GM21381 (cell line): Measurements from ENCODE around the gene BBS2.

Experiments used
- ATAC-seq: cut with Tn5 transposase; IDR thresholded peaks from one replicate; pipeline ENCODE4 v1.9.1; 2021; ENCODE audit warnings: mild to moderate bottlenecking, moderate library complexity; ENCODE audit not compliant: unreplicated experiment

Gene BBS2, protein sequence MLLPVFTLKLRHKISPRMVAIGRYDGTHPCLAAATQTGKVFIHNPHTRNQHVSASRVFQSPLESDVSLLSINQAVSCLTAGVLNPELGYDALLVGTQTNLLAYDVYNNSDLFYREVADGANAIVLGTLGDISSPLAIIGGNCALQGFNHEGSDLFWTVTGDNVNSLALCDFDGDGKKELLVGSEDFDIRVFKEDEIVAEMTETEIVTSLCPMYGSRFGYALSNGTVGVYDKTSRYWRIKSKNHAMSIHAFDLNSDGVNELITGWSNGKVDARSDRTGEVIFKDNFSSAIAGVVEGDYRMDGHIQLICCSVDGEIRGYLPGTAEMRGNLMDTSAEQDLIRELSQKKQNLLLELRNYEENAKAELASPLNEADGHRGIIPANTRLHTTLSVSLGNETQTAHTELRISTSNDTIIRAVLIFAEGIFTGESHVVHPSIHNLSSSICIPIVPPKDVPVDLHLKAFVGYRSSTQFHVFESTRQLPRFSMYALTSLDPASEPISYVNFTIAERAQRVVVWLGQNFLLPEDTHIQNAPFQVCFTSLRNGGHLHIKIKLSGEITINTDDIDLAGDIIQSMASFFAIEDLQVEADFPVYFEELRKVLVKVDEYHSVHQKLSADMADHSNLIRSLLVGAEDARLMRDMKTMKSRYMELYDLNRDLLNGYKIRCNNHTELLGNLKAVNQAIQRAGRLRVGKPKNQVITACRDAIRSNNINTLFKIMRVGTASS

DNA sequence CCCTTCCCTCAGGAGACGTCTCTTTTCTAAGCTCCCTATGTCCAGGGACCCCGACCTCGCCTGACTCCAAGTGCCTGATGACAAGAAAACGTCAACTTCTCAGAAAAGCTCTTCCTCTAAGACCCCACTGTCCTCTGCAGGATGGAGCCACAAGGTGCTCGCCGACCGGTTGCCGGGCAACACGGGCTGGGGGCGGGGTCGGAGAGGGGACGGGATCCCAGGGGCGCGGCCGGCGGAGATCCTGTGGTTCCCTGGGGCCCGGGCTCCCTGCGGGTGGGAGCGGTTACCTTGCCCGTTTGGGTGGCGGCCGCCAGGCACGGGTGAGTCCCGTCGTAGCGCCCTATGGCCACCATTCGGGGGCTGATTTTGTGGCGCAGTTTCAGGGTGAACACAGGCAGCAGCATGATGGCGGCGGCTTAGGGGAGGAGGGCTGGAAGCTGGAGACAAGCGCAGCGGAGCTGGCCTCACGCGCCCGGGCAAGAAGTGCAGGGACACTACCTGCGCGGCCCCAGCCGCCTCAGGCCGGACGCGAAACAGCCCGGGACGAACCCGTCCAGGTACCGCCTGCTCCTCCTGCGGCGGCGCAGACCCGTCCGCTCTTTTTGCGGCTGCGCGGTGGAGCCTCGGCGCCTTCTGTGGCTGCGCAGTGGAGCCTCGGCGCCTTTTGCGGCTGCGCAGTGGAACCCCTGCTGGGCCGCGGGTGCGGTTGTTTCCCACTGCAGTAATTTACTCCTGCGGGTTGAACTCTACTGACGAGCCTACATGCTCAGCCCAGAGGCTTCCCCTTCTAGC lies at the start of gene BBS2:
BBS2 (minus strand) TSS at position 566 of the 792 bp plus-strand sequence; CDS start at position 404, 162 bp downstream.
- ATAC-seq: peak; percentile 89

DNA sequence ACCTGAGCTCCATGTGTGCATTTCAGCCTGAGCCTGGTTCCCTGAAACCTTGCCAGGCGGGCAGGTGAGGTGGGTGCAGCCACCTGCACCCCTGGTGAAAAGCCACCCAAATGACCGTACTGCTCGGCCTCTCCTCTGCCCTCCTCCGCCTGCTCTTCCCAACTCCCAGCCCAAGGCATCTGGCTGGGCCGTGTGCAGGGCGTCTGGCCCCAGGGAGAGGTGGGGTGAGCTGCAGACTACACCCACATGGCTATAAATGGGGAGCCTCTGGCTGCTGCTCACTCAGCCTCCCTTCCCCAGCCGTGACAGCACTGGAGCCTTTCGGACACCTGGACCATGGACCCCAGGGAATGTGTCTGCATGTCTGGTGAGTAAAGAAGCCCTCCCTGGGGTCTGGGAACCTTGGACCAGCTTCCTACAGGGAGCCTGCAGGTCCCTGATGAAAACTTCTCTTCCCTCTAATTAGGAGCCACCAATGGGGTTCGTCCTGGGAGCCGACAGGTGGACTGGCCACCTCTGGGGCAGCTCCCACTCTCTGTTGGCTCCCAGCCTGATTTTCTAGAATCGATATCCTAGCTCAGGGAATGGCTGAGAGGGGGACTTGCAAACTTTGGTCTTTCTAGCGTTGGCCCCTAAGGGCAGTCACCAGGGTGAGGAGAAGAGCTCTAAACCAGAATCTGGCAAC lies 45.1 kb upstream of the BBS2 start, which contains the start of gene MT4:
MT4 (plus strand) TSS at position 281 of the 685 bp plus-strand sequence; CDS start at position 337, 56 bp downstream.
- no peak for ATAC-seq

DNA sequence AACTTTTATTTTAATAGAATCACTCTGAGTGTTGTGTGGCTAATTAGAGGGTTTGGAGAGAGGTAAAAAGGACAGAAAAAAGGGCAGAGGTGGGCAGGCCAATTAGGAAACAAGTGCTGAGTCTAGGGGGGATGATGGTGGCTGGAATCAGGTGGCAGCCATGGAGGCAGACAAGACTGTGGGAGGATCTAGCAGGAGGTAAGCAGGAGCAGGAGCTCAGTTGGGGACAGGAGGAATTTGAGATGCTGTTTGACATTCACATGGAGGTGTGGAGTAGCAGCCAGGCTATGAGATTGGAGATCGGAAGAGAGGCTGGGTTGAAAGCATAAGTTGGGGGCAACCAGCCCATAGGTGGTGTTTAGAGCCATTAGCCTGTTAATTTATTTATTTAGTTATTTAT lies 41.3 kb upstream of the BBS2 start:
- ATAC-seq: no peak

DNA sequence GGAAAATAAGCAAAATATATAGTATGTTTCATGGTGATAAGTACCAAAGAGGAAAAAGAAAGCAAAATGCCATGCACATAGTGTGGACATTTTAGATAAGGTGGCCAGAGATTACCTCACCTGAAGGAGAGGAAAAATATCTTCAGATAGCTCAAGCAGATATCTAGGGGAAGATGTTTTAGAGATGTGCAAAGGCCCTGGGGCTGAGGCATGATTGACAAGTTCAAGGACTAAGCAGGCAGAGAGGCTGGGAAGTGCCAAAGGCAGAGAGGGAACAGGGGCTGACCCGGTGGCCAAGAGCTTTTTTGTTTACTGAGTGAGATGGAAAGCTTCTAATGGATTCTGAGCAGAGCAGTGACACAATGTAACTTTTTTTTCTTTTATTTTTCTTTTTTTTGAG lies 40.6 kb upstream of the BBS2 start:
- ATAC-seq: no peak

DNA sequence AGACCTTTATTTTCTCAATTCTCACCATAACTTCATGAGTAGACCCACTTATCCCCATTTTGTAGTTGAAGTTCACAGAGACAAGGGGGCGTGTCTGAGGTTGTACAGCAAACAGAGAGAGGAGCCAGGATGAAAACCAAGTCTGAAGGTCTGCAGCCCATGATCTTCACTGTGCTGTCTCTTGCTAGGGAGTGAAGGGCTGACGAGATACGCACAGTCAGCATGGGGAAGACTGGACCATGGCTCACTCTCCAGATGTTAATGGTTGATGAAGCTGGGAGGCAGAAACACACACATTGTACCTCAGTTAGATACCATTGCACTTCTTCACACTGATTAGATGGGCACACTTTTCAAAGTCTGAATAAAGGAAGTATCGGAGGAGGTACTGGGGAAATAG lies 39.3 kb upstream of the BBS2 start:
- ATAC-seq: no peak

DNA sequence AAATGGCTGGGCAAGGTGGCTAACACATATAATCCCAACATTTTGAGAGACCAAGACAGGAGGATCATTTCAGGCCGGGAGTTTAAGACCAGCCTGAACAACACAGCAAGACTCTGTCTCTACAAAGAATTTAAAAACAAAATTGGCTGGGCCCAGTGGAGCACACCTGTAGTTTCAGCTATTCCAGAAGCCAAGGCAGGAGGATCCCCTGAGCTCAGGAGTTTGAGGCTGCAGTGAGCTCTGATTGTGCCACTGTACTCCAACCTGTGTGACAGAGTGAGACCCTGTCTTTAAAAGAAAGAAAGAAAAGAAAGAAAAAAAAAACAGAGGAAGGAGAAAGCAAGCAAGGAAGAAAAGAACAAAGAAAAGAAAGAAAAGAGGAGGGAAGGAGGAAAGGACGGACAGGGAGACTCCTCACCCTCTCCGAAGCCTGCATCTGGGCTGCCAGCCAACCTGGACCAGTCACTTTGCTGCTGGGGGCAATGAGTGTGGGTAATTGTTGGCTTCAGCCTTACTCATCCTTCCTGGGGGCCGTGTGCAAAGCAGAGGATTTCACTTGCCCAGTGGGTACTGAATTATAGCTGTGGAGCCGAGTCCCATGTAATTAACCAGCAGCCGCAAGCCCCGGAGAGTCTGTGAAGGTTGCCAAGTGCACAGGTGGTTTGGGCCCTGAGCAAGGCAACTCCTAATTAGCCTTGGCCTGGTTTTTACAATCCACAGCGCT lies 38.4 kb upstream of the BBS2 start:
- no peak for ATAC-seq

DNA sequence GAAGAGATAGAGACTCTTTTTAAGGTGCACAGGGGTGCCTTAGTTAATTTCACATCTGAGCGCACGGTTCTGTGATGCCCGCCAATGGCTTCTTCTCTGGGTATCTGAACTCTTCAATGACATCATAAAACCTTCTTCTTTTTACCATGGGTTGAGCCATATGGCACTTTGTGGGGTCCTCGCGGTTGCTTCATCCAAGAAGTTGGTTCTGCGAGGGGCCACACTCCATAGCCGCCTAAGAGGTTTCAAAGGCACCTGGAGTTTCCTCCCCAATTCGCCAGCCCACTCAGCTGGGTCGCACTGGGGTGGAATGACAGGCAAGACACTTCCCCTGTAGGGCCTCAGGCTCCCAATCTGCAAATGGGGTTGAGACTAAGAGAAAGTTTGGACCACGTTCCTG lies 34.6 kb upstream of the BBS2 start:
- ATAC-seq: no peak

DNA sequence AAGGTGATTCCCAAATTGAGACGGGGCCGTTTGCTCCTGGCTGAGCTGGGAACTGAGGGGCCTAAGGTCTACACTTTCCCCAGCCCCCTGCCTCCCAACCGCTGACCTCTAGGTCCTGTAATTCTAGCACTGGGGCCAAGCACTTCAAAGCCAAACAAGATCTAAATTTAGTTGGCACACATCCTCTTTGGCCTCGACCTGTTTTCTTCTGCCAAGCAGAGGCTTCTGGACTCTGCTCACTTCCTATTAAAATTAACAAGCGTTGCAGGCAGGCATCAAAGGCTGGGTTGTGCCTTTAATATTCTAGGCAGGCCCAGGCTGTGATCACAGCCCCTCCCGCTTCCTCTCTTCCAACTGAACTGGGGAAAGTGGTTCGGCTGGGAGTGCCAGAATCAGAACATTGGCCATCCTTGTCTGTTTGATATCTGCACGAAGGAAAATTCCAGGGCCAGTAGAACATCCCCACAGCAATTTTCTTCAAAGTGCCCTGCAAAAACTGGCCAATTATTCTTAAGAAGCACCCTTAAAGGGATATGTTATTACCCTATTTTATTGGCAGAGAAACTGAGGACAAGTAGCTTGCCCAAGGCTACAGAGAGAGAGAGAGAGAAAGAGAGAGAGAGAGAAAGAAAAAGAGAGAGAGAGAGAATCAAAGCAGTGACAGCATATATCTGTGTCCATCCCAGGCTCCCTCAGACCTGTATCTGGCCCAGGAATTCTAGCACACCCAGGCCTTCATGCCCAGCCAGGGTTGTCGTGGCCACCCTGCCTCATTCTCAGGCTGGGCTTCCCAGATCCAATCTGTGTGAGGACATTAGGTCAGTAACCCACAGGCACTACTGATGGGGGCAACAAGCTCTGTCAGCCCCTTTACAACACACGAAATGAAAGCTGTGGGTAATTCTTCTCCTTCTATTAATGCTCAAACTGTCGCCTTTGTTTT lies 32.2 kb upstream of the BBS2 start:
- ATAC-seq: no peak

DNA sequence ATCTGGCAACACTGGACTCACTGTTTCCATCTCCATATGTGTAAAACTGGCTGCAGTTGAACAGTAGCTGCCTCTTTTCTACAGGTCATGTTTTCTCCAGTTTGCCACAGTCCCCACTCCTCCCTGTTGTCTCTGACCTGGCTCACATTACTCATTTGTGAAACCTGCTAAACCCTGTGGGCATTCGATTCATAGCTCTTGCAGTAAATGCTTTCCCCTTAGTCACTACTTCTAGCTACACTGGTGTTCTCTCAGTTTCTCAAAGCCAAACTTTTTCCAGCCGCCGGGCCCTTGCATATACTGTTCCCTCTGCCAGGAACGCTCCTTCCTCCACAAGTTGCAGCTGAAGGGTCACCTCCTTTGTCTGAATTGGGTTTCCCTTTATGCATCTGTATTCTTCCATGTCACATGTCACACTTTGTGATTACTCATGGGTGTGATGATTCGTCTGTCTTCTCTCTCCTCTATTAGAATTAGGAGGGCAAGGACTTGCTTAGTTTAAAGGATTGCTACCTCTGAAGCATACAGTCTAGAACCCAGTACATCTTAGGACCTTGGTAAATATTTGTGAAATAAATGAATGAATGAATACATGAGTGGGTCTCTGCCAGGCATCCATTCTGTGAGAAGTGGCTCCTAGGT lies 30.0 kb upstream of the BBS2 start:
- no peak for ATAC-seq

DNA sequence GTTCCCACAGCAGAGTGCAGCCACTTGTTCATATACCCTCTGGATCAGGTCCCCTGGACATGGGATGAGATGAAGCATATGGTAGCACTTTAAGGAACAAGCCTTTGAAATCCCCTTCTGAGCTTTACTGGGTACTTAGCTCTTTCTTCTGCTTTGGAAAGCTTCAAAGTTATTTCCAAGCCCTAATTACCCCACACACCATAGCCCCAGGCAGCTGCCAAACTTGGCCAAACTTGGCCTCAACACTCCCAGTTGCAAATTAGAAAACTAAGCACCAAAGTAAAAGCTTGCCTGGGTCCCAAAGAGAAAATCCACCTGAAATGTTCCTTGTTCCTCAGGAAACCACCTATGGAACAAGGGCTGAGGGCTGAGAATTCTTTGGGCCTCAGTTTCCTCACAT lies 29.3 kb upstream of the BBS2 start:
- ATAC-seq: no peak

DNA sequence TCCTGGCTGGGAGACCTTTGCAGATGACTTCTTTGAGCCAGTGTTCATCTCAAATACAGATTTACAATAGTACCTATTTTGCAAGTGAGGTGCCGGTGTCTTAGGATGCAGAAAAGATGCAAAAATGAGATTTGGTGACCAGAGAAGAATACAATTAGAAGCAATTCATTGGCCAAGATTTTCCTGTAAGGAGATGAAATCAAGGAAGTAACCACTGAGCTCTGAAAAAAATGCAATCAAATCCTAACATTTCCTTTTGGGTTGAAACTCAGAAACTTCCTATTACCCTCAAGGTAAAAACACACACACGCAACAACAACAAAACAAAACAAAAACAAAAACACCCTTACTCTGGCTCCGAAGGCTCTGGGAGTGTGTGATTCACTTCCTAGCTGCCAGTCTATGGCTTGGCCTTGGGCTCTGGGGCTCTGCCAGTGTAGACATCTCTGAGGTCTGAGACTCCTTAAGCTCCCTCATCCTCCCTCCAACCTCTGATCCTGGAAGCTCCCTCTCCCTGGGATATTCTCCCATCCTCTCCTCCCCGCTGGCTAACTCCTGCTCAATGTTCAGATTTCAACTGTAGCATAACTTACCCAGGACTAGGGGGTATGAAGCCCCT lies 28.2 kb upstream of the BBS2 start:
- ATAC-seq: no peak

DNA sequence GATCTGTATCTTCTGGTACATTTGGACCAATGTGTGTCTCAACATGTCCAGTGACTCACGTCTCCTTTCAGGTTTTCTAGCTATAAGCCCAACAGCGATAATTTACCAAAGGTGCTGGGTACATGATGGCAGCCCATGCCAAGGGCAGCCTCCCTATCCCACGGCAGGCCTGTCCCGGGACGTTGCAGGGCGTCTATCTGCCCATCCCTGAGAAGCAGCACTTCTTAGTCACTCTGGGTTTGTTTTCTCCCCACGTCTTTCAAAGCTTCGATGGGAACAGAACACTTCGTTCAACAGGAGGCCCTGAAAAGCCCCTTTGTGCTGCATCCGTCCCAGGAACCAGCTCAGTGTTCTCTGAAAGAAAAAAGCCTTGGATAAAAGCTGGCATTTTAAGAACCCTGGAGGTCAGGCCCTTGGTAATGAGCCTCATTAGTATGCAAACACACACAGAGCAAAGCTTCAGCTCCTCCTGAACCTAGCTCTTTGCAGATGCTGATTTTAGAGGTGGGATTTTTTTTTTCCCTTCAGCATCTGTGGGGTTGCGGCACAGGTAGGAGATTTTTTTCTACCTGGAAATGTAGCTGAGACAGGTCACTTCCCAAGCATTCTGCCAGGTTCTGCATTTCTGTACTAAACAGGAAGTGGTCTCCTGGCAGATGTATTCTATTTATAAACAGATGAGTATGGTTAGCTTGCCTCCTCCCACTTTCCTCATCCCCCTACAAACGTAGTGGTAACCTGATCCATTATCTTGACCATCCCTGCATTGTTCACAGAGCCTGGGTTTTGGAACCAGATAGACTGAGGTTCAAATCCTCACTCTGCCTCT lies 27.5 kb upstream of the BBS2 start:
- no peak for ATAC-seq

DNA sequence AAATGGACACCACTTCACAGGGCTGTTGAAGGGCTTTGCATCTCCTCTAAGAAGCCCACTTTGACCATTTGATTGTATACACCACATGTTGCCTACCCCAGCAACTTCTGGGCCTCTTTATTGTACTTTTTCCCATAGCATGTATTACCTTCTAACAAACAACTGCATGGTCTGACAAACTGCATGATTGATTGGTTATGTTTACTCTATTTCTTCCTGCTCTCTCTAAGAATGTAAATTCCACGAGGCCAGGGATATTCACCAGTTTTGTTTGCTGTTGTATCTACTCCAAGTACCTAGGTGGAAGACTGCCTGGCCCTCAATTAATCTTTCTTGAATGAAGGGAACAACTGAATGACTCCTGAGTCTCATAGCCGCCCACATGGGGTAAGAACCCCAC lies 22.2 kb upstream of the BBS2 start:
- ATAC-seq: no peak

DNA sequence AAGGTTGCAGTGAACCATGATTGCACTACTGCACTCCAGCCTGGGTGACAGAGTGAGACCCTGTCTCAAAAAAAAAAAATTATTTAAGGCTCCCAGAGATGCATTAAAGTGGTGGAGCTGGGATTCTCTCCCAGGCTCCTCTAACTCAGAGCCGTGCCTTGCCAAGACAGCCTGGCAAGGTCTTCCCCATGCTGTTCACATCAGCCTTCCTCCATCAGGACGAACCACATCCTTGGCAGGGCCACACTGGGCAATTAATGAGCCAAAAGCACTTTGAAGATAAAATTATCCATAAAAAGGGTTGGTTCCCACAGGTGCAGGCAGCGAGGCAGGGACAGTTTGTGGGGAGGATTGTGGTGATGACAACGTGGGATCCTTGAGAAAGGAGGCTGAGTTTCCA lies 19.8 kb upstream of the BBS2 start:
- no peak for ATAC-seq

DNA sequence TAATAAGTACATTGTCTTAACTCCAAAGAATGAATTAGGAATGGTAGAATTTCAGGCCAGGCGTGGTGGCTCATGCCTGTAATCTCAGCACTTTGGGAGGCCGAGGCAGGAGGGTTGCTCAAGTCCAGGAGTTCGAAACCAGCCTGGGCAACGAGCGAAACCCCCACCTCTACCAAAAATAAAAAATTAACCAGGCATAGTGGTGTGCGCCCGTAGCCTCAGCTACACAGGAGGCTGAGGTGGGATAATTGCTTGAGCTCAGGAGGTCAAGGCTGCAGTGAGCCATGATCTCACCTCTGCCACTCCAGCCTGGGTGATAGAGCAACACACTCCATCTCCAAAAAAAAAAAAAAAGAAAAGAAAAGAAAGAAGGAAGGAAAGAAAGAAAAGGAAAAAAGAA lies 18.5 kb upstream of the BBS2 start:
- no peak for ATAC-seq

DNA sequence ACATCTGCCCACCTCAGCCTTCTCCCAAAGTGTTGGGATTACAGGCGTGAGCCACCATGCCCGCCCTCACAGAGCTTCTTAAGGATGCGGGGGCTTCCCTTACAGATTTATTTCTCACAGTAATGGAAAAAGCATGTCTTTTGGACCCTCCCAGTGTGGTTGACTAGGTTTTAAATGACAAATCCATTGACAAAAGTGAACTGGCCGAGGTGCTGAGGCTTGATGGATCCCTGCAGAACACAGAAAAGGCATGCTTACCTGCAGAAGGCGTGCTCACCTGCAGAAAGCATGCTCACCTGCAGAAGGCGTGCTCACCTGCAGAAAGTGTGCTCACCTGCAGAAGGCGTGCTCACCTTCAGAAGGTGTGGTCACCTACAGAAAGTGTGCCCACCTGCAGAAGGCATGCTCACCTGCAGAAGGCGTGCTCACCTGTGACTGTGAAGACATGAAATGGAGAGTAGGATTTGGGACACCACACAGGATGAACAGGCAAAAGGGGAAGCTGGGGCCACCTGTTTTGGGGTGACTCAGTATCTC lies 15.1 kb upstream of the BBS2 start:
- ATAC-seq: no peak

DNA sequence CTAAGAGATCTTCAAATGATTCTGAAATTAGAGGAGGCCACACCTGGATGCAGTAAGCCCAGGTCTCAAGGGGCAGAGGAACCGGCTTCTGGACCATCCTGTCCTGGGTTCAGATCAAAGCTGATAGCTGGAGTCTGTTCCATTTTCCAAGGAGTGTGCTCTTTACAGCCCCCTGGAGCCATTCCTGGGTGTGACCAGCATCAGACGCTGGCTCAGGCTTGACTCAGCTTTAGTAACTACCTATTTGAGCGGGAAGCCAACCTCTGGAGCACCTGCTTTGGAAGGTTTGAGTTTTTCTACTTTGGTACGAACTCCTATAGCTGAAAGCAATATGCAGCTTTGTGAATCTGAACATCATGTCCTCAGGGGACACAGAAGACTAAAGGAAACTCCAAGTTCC lies 12.9 kb upstream of the BBS2 start:
- ATAC-seq: no peak
